ENCODE data around the gene AKAP10.
"Not testable (repeated sequence)": the region's sequence is repeated elsewhere in the genome, so short reads cannot be mapped to it uniquely, and the experiment has no call there.

Gene AKAP10

GRCh38 chr17:19973156-19973555, 4.5 kb downstream of the AKAP10 start:
- Histone ChIP-seq H3K23ac (ENCODE audit: low read length) (no peak overlapping the region), H2AFZ (ENCODE audit: insufficient read depth, low read length, poor library complexity) (no peak overlapping the region), H2AK5ac (ENCODE audit: low read length) (no peak overlapping the region), H3K27me3 (ENCODE audit: insufficient read depth, low read length) (no peaks in the 10 kb centered on the region), H3K4ac (ENCODE audit: low read depth, low read length) (peak overlapping the region; percentile 52), H2BK12ac (ENCODE audit: low read length) (no peak overlapping the region), H3K79me1 (ENCODE audit: low read length) (peaks cover 9% of the 10 kb centered on the region), H3K36me3 (ENCODE audit: control insufficient read depth in 1 of 2, insufficient read depth in 2 of 2, low read length in 2 of 2) (peaks cover 7 to 11% of the 10 kb centered on the region in 2 experiments), H3K18ac (ENCODE audit: low read length) (no peak overlapping the region), H3K4me2 (ENCODE audit: low read length) (no peak overlapping the region), H4K8ac (ENCODE audit: low read depth, low read length) (no peak overlapping the region), H2BK5ac (ENCODE audit: low read depth, low read length, poor library complexity) (no peak overlapping the region), H3K27ac (ENCODE audit: low read depth, low read length) (no peak overlapping the region), H3K9me3 (ENCODE audit: insufficient read depth, low read depth, low read length) (peaks cover 1% of the 10 kb centered on the region), H4K91ac (ENCODE audit: low read depth, low read length) (no peak overlapping the region), H3K79me2 (ENCODE audit: control insufficient read depth, insufficient read depth, low read length, poor library complexity) (peaks cover 16% of the 10 kb centered on the region), H3K4me3 (ENCODE audit: low read depth, low read length) (no peak overlapping the region), H3K9ac (ENCODE audit: low read length) (no peak overlapping the region), H2BK120ac (ENCODE audit: insufficient read depth, low read length, poor library complexity) (no peak overlapping the region), H3K4me1 (ENCODE audit: control insufficient read depth in 1 of 2, insufficient read depth in 2 of 2, low read length in 2 of 2) (peaks cover 1 to 6% of the 10 kb centered on the region in 2 experiments), H3K14ac (ENCODE audit: low read length) (no peak overlapping the region), H4K12ac (ENCODE audit: low read depth, low read length) (no peak overlapping the region)
- no peak for DNase-seq
- WGBS (ENCODE audit: extremely low coverage, insufficient coverage, insufficient read length): no CpG with 5 or more reads among the region's 2 CpGs

GRCh38 chr17:19962954-19963353, 14.7 kb downstream of the AKAP10 start:
- not testable (repeated sequence) for H3K4me1 ChIP-seq (ENCODE audit: control insufficient read depth in 1 of 2, insufficient read depth in 2 of 2, low read length in 2 of 2); H2BK12ac ChIP-seq (ENCODE audit: low read length); H3K9ac ChIP-seq (ENCODE audit: low read length); H3K9me3 ChIP-seq (ENCODE audit: insufficient read depth, low read depth, low read length); H3K79me2 ChIP-seq (ENCODE audit: control insufficient read depth, insufficient read depth, low read length, poor library complexity); H2BK120ac ChIP-seq (ENCODE audit: insufficient read depth, low read length, poor library complexity); H2AK5ac ChIP-seq (ENCODE audit: low read length); H3K4me3 ChIP-seq (ENCODE audit: low read depth, low read length); H4K91ac ChIP-seq (ENCODE audit: low read depth, low read length); H2AFZ ChIP-seq (ENCODE audit: insufficient read depth, low read length, poor library complexity); H4K8ac ChIP-seq (ENCODE audit: low read depth, low read length); H3K27ac ChIP-seq (ENCODE audit: low read depth, low read length); H3K79me1 ChIP-seq (ENCODE audit: low read length); H4K12ac ChIP-seq (ENCODE audit: low read depth, low read length); H2BK5ac ChIP-seq (ENCODE audit: low read depth, low read length, poor library complexity); H3K18ac ChIP-seq (ENCODE audit: low read length); H3K23ac ChIP-seq (ENCODE audit: low read length); H3K27me3 ChIP-seq (ENCODE audit: insufficient read depth, low read length); H3K4me2 ChIP-seq (ENCODE audit: low read length); DNase-seq; H3K14ac ChIP-seq (ENCODE audit: low read length)
- H3K4ac ChIP-seq (ENCODE audit: low read depth, low read length): peak overlapping the region; percentile 55
- no CpG with 5 or more reads among the region's 2 CpGs for WGBS (ENCODE audit: extremely low coverage, insufficient coverage, insufficient read length)
- H3K36me3 ChIP-seq (ENCODE audit: control insufficient read depth in 1 of 2, insufficient read depth in 2 of 2, low read length in 2 of 2): peaks cover 9 to 11% of the 10 kb centered on the region in 2 experiments

- Histone ChIP-seq H2AK5ac (ENCODE audit: low read length) (no peak overlapping the region), H2AFZ (ENCODE audit: insufficient read depth, low read length, poor library complexity) (no peak overlapping the region), H4K12ac (ENCODE audit: low read depth, low read length) (no peak overlapping the region), H3K23ac (ENCODE audit: low read length) (no peak overlapping the region), H3K79me2 (ENCODE audit: control insufficient read depth, insufficient read depth, low read length, poor library complexity) (peaks cover 7% of the 10 kb centered on the region), H3K18ac (ENCODE audit: low read length) (no peak overlapping the region), H3K27ac (ENCODE audit: low read depth, low read length) (peak overlapping the region; percentile 93), H3K14ac (ENCODE audit: low read length) (no peak overlapping the region), H3K9me3 (ENCODE audit: insufficient read depth, low read depth, low read length) (no peaks in the 10 kb centered on the region), H3K4me2 (ENCODE audit: low read length) (peak overlapping the region; percentile 47), H3K9ac (ENCODE audit: low read length) (no peak overlapping the region), H3K4me3 (ENCODE audit: low read depth, low read length) (no peak overlapping the region), H3K36me3 (ENCODE audit: control insufficient read depth in 1 of 2, insufficient read depth in 2 of 2, low read length in 2 of 2) (peaks cover 5 to 15% of the 10 kb centered on the region in 2 experiments), H3K4ac (ENCODE audit: low read depth, low read length) (no peak overlapping the region), H4K8ac (ENCODE audit: low read depth, low read length) (no peak overlapping the region), H3K4me1 (ENCODE audit: control insufficient read depth in 1 of 2, insufficient read depth in 2 of 2, low read length in 2 of 2) (peaks cover 3% of the 10 kb centered on the region in 2 experiments), H2BK120ac (ENCODE audit: insufficient read depth, low read length, poor library complexity) (no peak overlapping the region), H2BK5ac (ENCODE audit: low read depth, low read length, poor library complexity) (no peak overlapping the region), H2BK12ac (ENCODE audit: low read length) (no peak overlapping the region), H4K91ac (ENCODE audit: low read depth, low read length) (no peak overlapping the region), H3K79me1 (ENCODE audit: low read length) (peaks cover 3% of the 10 kb centered on the region), H3K27me3 (ENCODE audit: insufficient read depth, low read length) (no peaks in the 10 kb centered on the region)
- peak; percentile 57 to 95 for DNase-seq
- WGBS (ENCODE audit: extremely low coverage, insufficient coverage, insufficient read length): no CpG with 5 or more reads among the region's 5 CpGs
These were observed 19.6 kb downstream of the AKAP10 start for GRCh38 chr17:19958023-19958422.

- no CpG with 5 or more reads among the region's 7 CpGs for WGBS (ENCODE audit: extremely low coverage, insufficient coverage, insufficient read length)
- no peak overlapping the region for H4K8ac ChIP-seq (ENCODE audit: low read depth, low read length)
- H2BK5ac ChIP-seq (ENCODE audit: low read depth, low read length, poor library complexity): no peak overlapping the region
These were observed 22.5 kb downstream of the AKAP10 start for GRCh38 chr17:19955099-19955498.

More at GRCh38 chr17:19955099-19955498, 22.5 kb downstream of the AKAP10 start:
- no peak overlapping the region for H2AK5ac ChIP-seq (ENCODE audit: low read length)
- peaks cover 7% of the 10 kb centered on the region for H3K79me2 ChIP-seq (ENCODE audit: control insufficient read depth, insufficient read depth, low read length, poor library complexity)
- H3K27ac ChIP-seq (ENCODE audit: low read depth, low read length): no peak overlapping the region
- no peak overlapping the region for H3K14ac ChIP-seq (ENCODE audit: low read length)
- H3K36me3 ChIP-seq (ENCODE audit: control insufficient read depth in 1 of 2, insufficient read depth in 2 of 2, low read length in 2 of 2): peaks cover 3 to 14% of the 10 kb centered on the region in 2 experiments
- no peak overlapping the region for H2AFZ ChIP-seq (ENCODE audit: insufficient read depth, low read length, poor library complexity)
- H2BK12ac ChIP-seq (ENCODE audit: low read length): no peak overlapping the region
- no peak overlapping the region for H3K4me3 ChIP-seq (ENCODE audit: low read depth, low read length)
- no peak overlapping the region for H3K23ac ChIP-seq (ENCODE audit: low read length)
- H3K4me1 ChIP-seq (ENCODE audit: control insufficient read depth in 1 of 2, insufficient read depth in 2 of 2, low read length in 2 of 2): peaks cover 3% of the 10 kb centered on the region in 2 experiments
- no peak overlapping the region for H3K9ac ChIP-seq (ENCODE audit: low read length)
- peak overlapping the region; percentile 33 for H3K4ac ChIP-seq (ENCODE audit: low read depth, low read length)
- no peak overlapping the region for H3K4me2 ChIP-seq (ENCODE audit: low read length)
- H3K18ac ChIP-seq (ENCODE audit: low read length): no peak overlapping the region
- DNase-seq: no peak
- H4K12ac ChIP-seq (ENCODE audit: low read depth, low read length): no peak overlapping the region
- H4K91ac ChIP-seq (ENCODE audit: low read depth, low read length): no peak overlapping the region
- peaks cover 3% of the 10 kb centered on the region for H3K79me1 ChIP-seq (ENCODE audit: low read length)
- H2BK120ac ChIP-seq (ENCODE audit: insufficient read depth, low read length, poor library complexity): no peak overlapping the region
- no peaks in the 10 kb centered on the region for H3K27me3 ChIP-seq (ENCODE audit: insufficient read depth, low read length)
- no peaks in the 10 kb centered on the region for H3K9me3 ChIP-seq (ENCODE audit: insufficient read depth, low read depth, low read length)
